ENCODE data around the gene GFRA4.

Gene GFRA4

DNA sequence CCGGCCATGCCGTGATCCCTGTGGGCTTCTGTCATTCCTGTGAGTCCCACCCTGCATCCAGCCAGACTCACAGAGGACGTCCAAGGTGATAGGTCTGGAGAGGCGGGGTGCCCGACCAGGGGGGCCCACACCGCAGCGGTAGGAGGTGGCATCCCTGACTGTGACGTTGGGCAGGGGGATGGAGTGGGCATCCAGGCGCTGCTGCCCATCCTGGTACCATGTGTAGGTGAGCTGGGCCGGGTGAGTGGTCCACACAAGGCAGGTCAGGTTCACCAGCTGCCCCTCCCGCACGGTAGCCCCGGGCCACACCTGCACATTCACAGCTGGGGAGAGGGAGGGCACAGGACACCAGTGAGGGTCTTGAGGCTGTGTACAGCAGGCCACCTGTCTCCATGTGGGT lies 30.2 kb upstream of the GFRA4 start:
- no peak for DNase-seq

- DNase-seq: no peak
These were observed 29.6 kb upstream of the GFRA4 start for GRCh38 chr20:3692706-3693294.

- DNase-seq: no peak
These were observed 28.7 kb upstream of the GFRA4 start for GRCh38 chr20:3691897-3692296.

DNA sequence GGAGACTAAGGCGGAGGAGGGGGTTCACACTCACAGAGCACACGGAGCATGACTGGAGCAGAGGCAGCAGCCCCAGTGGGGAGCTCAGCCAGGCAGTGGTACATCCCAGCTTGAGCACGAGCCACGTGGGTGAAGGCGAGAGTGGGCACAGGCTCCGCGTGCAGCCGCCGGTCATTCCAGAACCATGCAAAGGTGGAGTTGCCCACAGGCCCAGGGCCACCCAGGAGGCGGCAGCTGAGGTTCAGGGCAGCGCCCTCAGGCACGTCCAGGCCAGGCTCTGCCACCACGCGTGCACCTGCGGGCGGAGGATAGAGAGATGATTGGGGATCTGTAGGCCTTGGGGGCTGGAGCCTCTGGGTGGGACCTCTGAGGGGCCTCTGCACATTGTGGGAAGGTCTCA lies 28.1 kb upstream of the GFRA4 start:
- DNase-seq: no peak

- no peak for DNase-seq
These were observed 27.2 kb upstream of the GFRA4 start for GRCh38 chr20:3690413-3690812.

GRCh38 chr20:3689978-3690377 lies 26.8 kb upstream of the GFRA4 start:
- no peak for DNase-seq

GRCh38 chr20:3687655-3688054 lies 24.5 kb upstream of the GFRA4 start:
- DNase-seq: no peak

- no peak for DNase-seq
These were observed 23.7 kb upstream of the GFRA4 start for GRCh38 chr20:3686867-3687321.

- no peak for DNase-seq
These were observed 23.2 kb upstream of the GFRA4 start for GRCh38 chr20:3686421-3686820.

DNA sequence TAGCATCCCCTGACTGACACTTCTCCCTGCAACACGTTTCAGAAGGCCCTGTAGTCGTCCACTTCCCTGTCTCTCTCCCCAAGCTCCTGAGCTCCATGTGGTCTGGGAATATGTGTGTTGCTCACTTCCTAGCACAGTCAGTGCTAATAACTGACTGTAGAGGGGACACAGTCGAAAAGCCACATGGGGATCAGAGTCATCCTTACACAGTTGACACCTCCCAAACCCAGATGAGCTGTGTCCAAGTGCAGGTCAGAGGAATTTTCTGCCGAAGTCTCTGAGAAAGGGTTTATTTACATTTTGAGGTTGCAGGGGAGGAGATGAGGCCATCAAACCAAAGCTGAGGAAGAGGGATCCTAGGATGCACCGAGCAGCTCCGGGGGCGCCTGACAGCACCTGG lies 22.1 kb upstream of the GFRA4 start:
- no peak for DNase-seq

GRCh38 chr20:3681931-3682781 lies 19.0 kb upstream of the GFRA4 start, which contains the start of gene ADAM33:
ADAM33 (minus strand) TSS chr20:3682010; CDS start chr20:3682004, 6 bp downstream.
- DNase-seq: no peak

GRCh38 chr20:3681352-3681930 lies 18.2 kb upstream of the GFRA4 start:
- no peak for DNase-seq

- no peak for DNase-seq
These were observed 17.6 kb upstream of the GFRA4 start for GRCh38 chr20:3680701-3681351.

- DNase-seq: no peak
These were observed 16.8 kb upstream of the GFRA4 start for GRCh38 chr20:3679749-3680700.

DNA sequence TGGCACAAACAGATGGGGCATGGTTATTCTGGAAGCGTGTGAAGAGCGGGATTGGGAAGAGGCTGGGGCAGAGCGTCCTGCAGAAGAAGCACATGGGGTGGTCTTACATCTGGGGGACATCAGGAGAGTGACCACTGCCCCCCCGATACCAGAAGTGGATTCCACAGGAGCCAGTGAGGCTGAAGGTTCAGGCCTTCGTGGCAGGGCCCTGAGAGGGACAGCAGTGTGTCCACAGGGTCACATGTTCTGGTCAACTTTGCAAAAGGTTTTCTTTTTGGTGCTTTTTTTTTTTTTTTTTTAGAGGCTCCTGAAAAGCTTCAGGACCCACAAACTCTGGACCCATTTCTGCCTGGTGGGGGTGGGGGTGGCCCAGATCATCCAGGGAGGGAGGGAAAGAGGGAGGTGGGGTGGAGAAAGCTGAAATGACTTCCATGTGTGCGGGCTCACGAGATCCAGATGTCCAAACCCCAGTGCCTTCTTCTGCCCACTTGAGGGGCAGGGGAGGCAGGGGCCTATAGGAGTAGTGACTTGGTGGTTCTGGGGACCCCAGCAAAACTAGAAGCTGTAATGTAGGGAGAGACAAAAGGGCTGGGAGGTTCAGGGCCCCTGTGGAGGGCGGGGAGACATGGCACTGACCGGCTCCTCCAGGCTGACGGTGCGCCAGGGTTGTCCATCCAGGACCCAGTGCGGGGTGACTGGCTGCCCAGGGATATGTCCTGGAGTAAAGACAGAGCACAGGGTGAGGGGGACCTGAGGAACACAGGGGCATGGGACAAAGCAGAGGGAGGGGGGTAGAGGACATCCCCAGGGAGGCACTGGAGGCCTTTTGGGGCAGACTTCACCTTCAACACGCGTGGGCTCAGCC lies 15.9 kb upstream of the GFRA4 start:
- DNase-seq: no peak

DNA sequence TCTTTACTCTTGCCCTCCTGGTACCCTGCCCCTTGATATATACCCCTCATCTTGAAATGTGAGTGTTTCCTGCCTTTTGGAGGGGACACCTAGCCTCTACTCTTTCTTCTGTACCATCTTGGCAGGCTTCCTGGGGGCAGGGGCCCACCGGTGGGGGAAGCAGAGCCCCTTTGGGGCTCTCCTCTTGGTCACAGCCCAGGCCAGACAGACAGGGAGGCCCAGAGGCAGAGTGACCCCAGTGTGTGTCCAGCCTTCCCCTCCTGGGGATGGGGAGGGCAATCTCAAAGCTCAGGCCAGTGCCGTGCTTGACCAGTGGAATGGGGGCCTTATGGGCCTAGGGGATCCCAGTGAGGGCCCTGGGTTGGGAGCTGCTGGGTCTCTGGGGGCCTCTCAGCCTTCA lies 15.0 kb upstream of the GFRA4 start:
- no peak for DNase-seq

GRCh38 chr20:3677733-3678132 lies 14.5 kb upstream of the GFRA4 start:
- no peak for DNase-seq

DNA sequence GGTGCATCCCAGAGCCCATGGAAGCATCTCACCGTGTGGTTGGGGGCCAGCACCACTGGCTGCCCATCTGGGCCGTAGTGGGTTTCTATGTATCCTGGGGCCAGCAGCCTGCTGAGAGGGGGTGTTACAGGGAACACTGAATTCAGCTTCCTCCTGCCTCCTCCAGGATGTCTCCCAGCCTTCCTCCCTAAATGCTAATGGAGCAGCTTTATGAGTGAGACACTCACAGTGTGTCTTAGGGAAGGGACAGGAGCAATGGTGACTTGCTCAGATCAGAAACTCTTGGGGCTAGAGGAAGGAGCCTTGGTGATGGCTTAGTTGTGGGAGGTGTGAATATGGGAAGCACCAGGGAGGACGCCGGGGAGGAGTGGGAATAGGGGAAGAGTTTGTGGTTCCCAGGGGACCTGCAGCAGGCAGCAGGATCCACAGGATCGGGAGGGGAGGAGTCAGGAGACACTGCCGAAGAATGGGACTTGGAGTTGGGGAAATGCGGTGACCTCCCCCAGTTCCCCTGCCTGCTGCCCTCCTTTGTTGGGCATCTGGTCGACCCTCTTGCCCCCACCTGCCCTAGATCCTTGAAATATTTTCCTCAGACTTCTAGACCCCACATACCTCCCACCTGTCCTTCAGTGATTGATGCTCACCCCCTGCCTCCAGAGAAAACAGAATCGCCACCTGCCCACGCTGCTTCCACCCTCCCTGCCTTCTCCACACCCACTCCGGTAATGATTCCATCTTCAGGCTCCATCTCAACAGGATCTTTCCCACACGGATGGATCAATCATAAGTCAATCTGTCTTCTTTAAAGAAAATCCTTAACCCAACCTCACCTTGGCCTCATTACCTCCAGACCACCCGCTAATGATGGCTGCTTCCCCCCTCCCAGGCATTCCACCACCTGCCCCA lies 12.0 kb upstream of the GFRA4 start:
- no peak for DNase-seq

DNA sequence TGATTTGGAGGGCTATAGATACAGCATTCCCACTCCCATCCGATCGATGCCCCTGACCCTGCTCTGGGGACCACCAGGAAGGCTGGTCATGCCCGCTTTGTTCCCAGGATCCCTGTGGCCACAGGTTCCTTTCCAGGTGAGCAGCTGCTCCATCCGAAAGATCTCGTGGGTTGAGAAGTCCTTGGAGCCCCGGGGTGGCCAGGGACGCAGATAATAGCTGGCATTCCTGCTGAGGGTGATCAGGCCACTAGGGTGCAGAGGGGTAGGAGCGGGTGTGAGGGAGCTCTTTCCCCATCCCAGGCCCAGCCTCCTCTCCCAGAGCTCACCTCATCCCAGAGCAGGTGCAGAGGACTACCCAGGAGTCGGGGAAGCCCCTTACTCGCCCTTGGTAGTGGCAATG lies 11.2 kb upstream of the GFRA4 start:
- no peak for DNase-seq
